SK-N-MC (cell line): ENCODE measurements around the gene MACC1.
"Not testable (repeated sequence)": the region's sequence is repeated elsewhere in the genome, so short reads cannot be mapped to it uniquely, and the experiment has no call there.

Experiments used
- DNase-seq: peaks from one replicate; pipeline ENCODE4 v3.0.0-alpha.2; 2011; ENCODE audit warnings: low read depth, low spot score
- H3K27ac ChIP-seq: fragments of 200-600 bp; sonication (generic); 2 replicates; pipeline ENCODE4 v1.5.1; 2016; ENCODE audit warnings: mixed run types
- H3K36me3 ChIP-seq: fragments of 200-600 bp; sonication (generic); 2 replicates; pipeline ENCODE4 v1.6.1; 2017; ENCODE audit warnings: antibody characterized with exemption, low read length, mixed read lengths; ENCODE audit not compliant: insufficient read depth
- H3K4me3 ChIP-seq: fragments of 200-600 bp; sonication (generic); 2 replicates; pipeline ENCODE4 v1.5.1; 2016
- H3K9ac ChIP-seq: fragments of 200-600 bp; sonication (generic); 2 replicates; pipeline ENCODE4 v1.8.0; 2017; ENCODE audit warnings: mixed run types, mixed read lengths; ENCODE audit not compliant: insufficient read length
- H3K9me3 ChIP-seq: fragments of 200-600 bp; sonication (generic); 2 replicates; pipeline ENCODE4 v1.6.1; 2017; ENCODE audit warnings: low read depth, mild to moderate bottlenecking, antibody characterized with exemption, low read length, moderate library complexity, mixed read lengths
- EZH2 ChIP-seq: fragments of 200-600 bp; sonication (generic); IDR thresholded peaks from one replicate; pipeline ENCODE4 v1.6.1; 2017; ENCODE audit warnings: antibody characterized with exemption
- FOXP2 ChIP-seq: optimal IDR thresholded peaks from 2 replicates; pipeline ENCODE3; 2011; ENCODE audit warnings: mild to moderate bottlenecking, moderate library complexity; ENCODE audit not compliant: insufficient read depth; ENCODE audit errors: extremely low read length, control extremely low read depth
- POLR2AphosphoS5 ChIP-seq: IDR thresholded peaks from 2 replicates; pipeline ENCODE4 v1.6.1; 2012; ENCODE audit warnings: mild to moderate bottlenecking, low read depth, low read length, borderline replicate concordance

MACC1 gene

DNA sequence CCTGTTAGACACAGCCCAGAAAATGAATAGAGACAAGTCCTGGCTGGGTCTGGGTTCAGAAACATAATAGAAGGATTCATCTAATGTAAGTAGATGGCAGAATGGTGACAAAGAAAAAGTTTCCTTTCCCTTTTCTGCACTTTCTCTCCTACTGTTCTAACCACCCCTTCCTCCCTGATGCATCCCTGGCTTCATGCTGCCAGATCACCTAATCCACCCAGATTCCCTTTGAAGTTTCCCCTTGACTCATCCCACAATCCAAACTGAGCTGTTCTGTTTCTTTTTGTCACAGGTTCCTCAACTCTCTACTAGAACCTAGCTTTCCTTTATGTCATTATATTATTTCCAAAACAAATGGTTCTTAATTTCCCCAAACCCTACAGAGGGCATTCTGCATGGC lies 1.1 kb upstream of the MACC1 start:
- DNase-seq = no peak
- Histone ChIP-seq H3K9ac (no peak overlapping the region), H3K27ac (no peak overlapping the region), H3K4me3 (no peak overlapping the region), H3K36me3 (no peaks in the 10 kb centered on the region), H3K9me3 (no peaks in the 10 kb centered on the region)
- no peak for TF ChIP-seq EZH2
- no peak for TF ChIP-seq FOXP2
- TF ChIP-seq POLR2AphosphoS5 = no peak

DNA sequence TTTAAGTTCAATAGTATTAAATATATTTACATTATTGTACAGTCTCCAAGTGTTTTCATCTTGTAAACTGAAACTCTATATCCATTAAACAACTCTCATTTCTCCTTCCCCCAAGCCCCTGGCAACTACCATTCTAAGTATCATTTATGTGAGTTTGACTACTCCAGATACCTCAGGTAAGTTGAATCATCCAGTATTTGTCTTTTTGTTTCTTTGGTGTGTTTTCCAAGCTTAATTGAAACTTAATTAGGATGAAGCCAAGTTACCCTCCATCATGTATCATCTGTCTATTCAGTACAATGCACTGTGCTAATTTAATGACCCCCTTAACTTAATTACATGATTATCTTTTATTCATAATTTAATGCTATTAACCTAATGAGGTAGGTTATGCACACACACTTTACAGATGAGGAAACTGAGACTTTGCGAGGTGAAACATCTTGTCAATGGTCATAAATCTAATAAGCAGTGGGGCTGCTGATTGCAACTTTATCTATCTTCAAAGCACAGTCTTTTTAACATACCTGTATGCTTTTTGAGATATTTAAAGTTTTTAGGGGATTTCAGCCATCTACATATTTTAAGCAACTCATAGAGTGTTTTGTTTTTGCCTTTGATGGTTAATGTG lies 663 bp downstream of the MACC1 start:
- H3K36me3 ChIP-seq = no peaks in the 10 kb centered on the region
- DNase-seq = no peak
- no peak overlapping the region for H3K4me3 ChIP-seq
- no peak overlapping the region for H3K27ac ChIP-seq
- TF ChIP-seq EZH2 = no peak
- no peak for TF ChIP-seq POLR2AphosphoS5
- TF ChIP-seq FOXP2 = no peak
- H3K9ac ChIP-seq = no peak overlapping the region
- no peaks in the 10 kb centered on the region for H3K9me3 ChIP-seq

DNA sequence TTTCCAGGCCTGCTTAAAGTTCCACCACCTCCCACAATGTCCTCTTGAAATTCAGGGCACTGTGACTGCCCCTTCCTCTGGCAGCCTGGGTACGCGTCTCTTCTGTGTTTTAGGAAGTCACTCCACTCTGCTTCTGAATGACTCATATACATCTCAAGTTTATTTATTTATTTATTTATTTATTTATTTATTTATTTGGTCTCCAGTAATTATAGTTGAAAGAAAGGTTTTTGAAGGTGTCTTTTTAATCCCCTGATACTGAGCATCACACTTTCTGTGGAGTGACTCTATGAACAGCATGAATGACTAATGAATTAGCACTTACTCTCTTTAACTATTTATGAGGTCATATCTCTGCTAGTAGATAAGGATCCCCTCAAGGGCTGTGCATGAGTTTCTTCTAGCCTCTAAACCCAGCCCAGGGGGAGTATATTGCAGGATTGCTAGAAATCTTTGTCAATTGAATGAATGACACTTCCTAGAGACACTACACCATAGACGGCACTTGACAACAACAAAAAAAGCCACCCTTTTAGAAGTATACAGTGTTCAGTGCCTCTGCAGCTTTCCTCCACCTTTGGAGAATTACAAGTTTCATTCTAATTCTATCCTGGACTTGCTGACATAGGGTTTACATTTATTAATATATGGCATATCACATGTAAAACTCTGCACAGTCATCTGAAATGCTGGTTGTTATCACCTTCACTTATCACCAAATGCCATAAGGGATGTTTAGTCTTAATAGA lies 2.1 kb downstream of the MACC1 start:
- Histone ChIP-seq H3K36me3 (no peaks in the 10 kb centered on the region), H3K27ac (no peak overlapping the region), H3K9ac (no peak overlapping the region), H3K4me3 (no peak overlapping the region), H3K9me3 (no peaks in the 10 kb centered on the region)
- DNase-seq = no peak
- TF ChIP-seq FOXP2 = no peak
- TF ChIP-seq EZH2 = no peak
- TF ChIP-seq POLR2AphosphoS5 = no peak

DNA sequence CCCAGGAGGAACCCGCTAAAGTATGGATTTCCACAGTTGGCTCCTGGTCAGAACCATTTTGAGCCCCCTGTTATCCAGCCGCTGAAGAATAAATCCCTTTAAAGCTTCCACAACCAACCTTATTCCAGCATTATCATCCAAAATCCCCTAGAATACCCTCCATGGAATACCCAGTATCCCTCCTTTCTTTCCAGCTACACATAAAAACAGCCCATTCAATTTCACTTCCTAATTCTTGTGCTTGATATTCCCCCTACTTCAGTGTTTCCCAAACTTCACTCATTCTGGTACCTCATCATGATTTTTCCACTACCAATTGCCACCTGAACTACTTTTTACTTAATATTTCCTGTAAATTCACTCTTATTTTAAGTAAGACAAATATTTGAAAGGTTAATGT lies 3.1 kb downstream of the MACC1 start:
- DNase-seq = no peak
- no peak overlapping the region for H3K9ac ChIP-seq
- no peak overlapping the region for H3K4me3 ChIP-seq
- TF ChIP-seq FOXP2 = no peak
- TF ChIP-seq POLR2AphosphoS5 = no peak
- no peak for TF ChIP-seq EZH2
- no peaks in the 10 kb centered on the region for H3K9me3 ChIP-seq
- H3K27ac ChIP-seq = no peak overlapping the region
- H3K36me3 ChIP-seq = no peaks in the 10 kb centered on the region

DNA sequence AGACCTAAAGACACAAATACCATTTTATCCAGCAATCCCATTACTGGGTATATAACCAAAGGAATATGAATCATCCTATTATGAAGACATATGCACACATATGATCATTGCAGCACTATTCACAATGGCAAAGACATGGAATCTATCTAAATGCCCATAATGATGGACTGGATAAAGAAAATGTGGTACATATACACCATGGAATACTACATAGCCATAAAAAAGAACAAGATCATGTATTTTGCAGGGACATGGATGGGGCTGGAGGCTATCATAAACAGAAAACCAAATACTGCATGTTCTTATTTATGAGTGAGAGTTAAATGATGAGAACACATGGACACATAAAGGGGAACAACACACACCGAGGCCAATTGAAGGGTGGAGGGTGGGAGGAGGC lies 3.8 kb downstream of the MACC1 start:
- TF ChIP-seq POLR2AphosphoS5 = no peak
- no peak for DNase-seq
- H3K36me3 ChIP-seq = no peaks in the 10 kb centered on the region
- H3K27ac ChIP-seq = no peak overlapping the region
- H3K4me3 ChIP-seq = no peak overlapping the region
- no peaks in the 10 kb centered on the region for H3K9me3 ChIP-seq
- H3K9ac ChIP-seq = no peak overlapping the region

DNA sequence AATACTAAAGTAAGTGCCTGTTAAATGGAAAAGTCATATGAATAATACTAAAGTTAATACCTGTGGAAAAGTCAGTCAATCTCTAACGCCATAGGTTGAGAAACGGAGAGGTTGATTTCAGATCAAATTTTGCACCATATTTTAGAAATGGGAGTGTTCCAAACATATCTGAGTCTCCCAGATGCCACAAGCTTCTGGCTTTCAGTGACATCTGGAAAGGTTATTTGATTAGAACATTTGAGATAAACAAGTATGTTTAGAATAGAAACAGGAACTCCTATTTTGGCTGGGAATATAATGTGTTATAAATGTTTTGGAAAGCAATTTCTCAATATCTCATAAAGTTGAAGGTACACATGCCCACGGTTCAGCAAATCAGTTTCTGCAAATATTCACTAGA lies 5.8 kb downstream of the MACC1 start:
- H3K36me3 ChIP-seq = no peaks in the 10 kb centered on the region
- no peak for DNase-seq

DNA sequence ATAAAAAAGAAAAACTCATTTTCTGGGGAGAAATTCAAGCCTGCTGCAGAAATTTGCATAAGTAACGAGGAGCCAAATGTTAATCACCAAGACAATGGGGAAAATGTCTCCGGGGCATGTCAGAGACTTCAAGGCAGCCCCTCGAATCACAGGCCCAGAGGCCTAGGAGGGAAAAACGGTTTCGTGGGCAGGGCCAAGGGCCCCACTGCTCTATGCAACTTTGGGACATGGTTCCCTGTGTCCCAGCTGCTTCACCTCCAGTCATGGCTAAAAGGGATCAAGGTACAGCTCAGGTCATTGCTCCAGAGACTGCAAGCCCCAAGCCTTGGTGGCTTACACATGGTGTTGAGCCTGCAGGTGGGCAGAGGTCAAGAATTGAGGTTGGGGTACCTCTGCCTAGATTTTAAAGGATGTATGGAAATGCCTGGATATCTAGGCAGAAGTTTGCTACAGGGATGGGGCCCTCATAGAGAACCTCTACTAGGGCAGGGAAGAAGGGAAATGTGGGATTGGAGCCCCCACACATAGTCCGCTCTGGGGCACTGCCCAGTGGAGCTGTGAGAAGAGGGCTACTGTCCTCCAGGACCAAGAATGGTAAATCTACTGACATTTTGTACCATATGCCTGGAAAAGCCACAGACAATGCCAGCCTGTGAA lies 8.4 kb downstream of the MACC1 start:
- no peaks in the 10 kb centered on the region for H3K9me3 ChIP-seq
- no peak overlapping the region for H3K4me3 ChIP-seq
- no peak overlapping the region for H3K27ac ChIP-seq
- DNase-seq = no peak
- H3K36me3 ChIP-seq = no peaks in the 10 kb centered on the region
- no peak overlapping the region for H3K9ac ChIP-seq
- TF ChIP-seq EZH2 (no peak), POLR2AphosphoS5 (no peak), FOXP2 (no peak)

More for the DNA sequence above, 5.8 kb downstream of the MACC1 start:
- Histone ChIP-seq H3K9ac (no peak overlapping the region), H3K4me3 (no peak overlapping the region), H3K27ac (no peak overlapping the region), H3K9me3 (no peaks in the 10 kb centered on the region)
- TF ChIP-seq FOXP2 = no peak

DNA sequence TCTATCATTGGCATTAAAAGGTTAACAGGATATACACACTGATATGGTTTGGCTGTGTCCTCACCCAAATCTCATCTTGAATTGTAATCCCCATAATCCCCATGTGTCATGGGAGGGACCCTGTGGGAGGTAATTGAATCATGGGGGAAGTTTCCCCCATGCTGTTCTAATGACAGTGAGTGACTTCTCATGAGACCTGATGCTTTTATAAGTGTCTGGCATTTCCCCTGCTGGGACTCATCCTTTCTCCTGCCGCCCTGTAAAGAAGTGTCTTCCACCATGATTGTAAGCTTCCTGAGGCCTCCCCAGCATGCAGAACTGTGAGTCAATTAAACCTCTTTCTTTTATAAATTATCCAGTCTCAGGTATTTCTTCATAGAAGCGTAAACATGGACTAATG lies 9.4 kb downstream of the MACC1 start:
- not testable (repeated sequence) for H3K27ac ChIP-seq, DNase-seq, H3K9ac ChIP-seq, H3K4me3 ChIP-seq, H3K36me3 ChIP-seq, H3K9me3 ChIP-seq

DNA sequence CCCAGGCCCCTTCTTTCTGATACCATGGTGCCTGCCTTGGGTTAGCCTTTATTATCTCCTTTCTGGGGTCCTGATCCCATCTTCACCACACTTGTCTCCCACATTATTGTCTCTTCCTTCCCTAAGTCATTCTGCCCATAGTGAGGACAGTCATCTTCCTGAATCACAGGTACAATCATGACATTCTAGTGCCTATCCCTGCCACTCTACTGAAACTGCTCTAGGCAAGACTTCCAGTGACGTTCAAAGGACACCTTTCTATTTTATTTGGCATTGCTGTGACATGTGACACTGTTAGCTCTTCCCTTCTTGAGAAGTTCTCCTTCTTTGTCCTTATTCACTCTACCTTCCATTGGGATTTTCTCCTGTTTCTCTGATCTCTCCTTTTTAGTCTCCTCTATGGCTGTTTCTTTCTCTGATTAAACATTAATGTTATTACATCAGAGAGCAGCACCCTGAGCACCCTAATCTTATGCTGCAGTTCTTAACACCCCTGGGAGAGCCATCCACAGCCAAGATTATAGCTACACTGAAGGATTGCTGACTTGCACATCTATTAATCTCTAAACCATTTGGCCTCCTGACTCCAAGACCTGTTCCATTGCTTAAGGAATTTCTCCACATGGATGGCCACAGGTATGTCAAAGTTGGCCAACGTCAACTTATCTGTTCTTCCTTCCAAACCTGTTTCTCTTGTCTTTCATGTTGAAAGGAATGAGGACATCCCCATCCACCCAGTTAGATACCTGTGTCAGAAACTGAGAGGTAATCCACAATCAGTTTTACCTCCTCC lies 10.9 kb downstream of the MACC1 start:
- H3K9ac ChIP-seq = no peak overlapping the region
- H3K27ac ChIP-seq = no peak overlapping the region
- no peaks in the 10 kb centered on the region for H3K36me3 ChIP-seq
- TF ChIP-seq FOXP2 = no peak
- TF ChIP-seq EZH2 = no peak
- no peak for TF ChIP-seq POLR2AphosphoS5
- DNase-seq = no peak
- no peaks in the 10 kb centered on the region for H3K9me3 ChIP-seq
- no peak overlapping the region for H3K4me3 ChIP-seq
